ENCODE measurements around the gene OTC. TPM values are rescaled to one million over a fixed set of nuclear protein-coding genes. Genes with fewer than 3 reads are reported as not detected.
A peak's percentile ranks its signal among the peaks of the same experiment; 100 is the strongest.

Gene OTC
- polyA plus RNA-seq, 1 donor from 2014 or later, result not detected

DNA sequence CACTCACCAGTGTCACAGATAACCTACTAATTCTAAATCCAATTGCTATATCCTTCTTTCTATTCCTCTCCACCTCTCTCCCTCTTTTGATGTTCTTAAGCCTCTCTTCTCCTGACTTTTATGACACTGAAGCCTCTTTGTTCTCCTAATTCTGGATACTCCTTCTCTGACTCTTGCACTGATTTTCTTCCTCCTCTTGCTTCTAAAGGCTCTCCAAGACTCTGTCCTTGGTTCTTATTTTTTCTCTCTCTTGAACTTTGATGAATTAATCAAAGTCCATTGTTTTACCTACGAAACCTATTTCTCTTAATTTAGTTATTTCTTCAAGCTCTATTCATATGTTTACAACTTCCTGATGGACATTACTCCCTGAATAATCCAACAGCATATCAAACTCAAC is 113.3 kb downstream of the OTC start:
- no peaks in the 10 kb centered on the region for H3K9me3 ChIP-seq (ENCODE audit: low read length)

DNA sequence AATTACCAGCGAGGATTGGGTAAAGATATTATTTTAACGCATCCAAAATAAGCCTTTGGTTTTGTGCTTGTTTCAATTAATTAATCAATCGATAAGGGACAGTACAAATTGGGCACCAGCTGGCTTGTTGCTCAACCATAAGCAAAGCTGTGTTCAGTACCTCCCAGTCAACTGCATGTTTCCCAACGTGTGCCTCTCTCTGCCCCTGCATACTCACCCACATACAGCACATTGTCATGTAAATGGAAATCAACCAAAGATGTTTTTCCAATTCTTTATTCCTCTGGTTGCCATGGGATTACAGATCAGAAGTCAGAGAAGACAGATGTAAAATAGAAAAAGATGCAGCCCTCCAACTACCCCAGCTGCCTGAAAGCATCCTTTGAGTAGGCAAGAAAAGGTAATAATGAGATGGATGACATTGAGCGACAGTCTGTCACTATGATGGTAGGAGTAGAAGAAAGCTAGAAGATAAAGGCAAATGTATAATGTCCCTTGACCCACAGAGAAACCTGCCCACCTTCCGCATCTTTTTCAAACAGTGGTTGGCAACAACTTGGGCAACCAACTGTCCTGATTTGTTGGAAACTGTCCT is 116.3 kb downstream of the OTC start:
- TF ChIP-seq REST (IDR thresholded peaks at IDR 0.05; ENCODE audit: borderline replicate concordance) (peak; percentile 25), MXI1 (conservative IDR thresholded peaks at IDR 0.05; ENCODE audit: poor library complexity, severe bottlenecking) (no peak), TAF1 (IDR thresholded peaks at IDR 0.05; ENCODE audit: low read depth) (no peak), POLR2AphosphoS5 (IDR thresholded peaks at IDR 0.05) (peak; percentile 52), EP300 (conservative IDR thresholded peaks at IDR 0.05; ENCODE audit: poor library complexity, severe bottlenecking) (peak; percentile 92), RAD21 (conservative IDR thresholded peaks at IDR 0.05) (no peak)
- H3K27me3 ChIP-seq (ENCODE audit: insufficient read depth, low read depth, low read length), result no peaks in the 10 kb centered on the region
- H4K20me1 ChIP-seq (ENCODE audit: insufficient read depth), result no peaks in the 10 kb centered on the region
- H3K9me2 ChIP-seq (ENCODE audit: insufficient read depth, low read length), result no peaks in the 10 kb centered on the region
- no peaks in the 10 kb centered on the region for H3K9me3 ChIP-seq (ENCODE audit: low read length)
- no peaks in the 10 kb centered on the region for H3K79me2 ChIP-seq (replicated peaks; ENCODE audit: insufficient read depth, low read length)
- H3K4me2 ChIP-seq (ENCODE audit: low read length), result no peak overlapping the region
- H3F3A ChIP-seq (ENCODE audit: insufficient read depth, low read length, poor library complexity, severe bottlenecking), result no peaks in the 10 kb centered on the region
- no peaks in the 10 kb centered on the region for H3K36me3 ChIP-seq (ENCODE audit: insufficient read depth, low read length)
- no peak overlapping the region for H2AFZ ChIP-seq (ENCODE audit: low read depth, low read length)
- H3K9ac ChIP-seq (ENCODE audit: low read length), result peak overlapping the region; percentile 29
- peak overlapping the region; percentile 31 for H3K4me3 ChIP-seq (ENCODE audit: low read length)
- H3K27ac ChIP-seq (ENCODE audit: low read length), result peak overlapping the region; percentile 86

More for the DNA sequence above, 113.3 kb downstream of the OTC start:
- Histone ChIP-seq H3K4me2 (ENCODE audit: low read length) (no peak overlapping the region), H3K4me3 (ENCODE audit: low read length) (no peak overlapping the region), H3K9me2 (ENCODE audit: insufficient read depth, low read length) (no peaks in the 10 kb centered on the region), H4K20me1 (ENCODE audit: insufficient read depth) (no peaks in the 10 kb centered on the region), H2AFZ (ENCODE audit: low read depth, low read length) (no peak overlapping the region), H3K36me3 (ENCODE audit: insufficient read depth, low read length) (no peaks in the 10 kb centered on the region), H3K79me2 (replicated peaks; ENCODE audit: insufficient read depth, low read length) (no peaks in the 10 kb centered on the region), H3K9ac (ENCODE audit: low read length) (no peak overlapping the region), H3K27me3 (ENCODE audit: insufficient read depth, low read depth, low read length) (no peaks in the 10 kb centered on the region), H3F3A (ENCODE audit: insufficient read depth, low read length, poor library complexity, severe bottlenecking) (no peaks in the 10 kb centered on the region), H3K27ac (ENCODE audit: low read length) (no peak overlapping the region)
- TF ChIP-seq RAD21 (conservative IDR thresholded peaks at IDR 0.05) (no peak), REST (IDR thresholded peaks at IDR 0.05; ENCODE audit: borderline replicate concordance) (no peak), CTCF (IDR thresholded peaks at IDR 0.05; ENCODE audit: poor library complexity, severe bottlenecking) (no peak), TAF1 (IDR thresholded peaks at IDR 0.05; ENCODE audit: low read depth) (no peak), MXI1 (conservative IDR thresholded peaks at IDR 0.05; ENCODE audit: poor library complexity, severe bottlenecking) (no peak), POLR2AphosphoS5 (IDR thresholded peaks at IDR 0.05) (no peak), EP300 (conservative IDR thresholded peaks at IDR 0.05; ENCODE audit: poor library complexity, severe bottlenecking) (no peak), EZH2 (IDR thresholded peaks at IDR 0.05; ENCODE audit: borderline replicate concordance, insufficient read depth, low read length, poor library complexity, severe bottlenecking) (no peak)

Small RNA genes within 50 kb of the gene (small RNA-seq; reads per million reads assigned to genes)
- gene RF00322, result 0 reads per million in 3 experiments

Other genes starting within 250 kb of the OTC start
- gene SRPX, start 131.7 kb upstream of the OTC start, polyA plus RNA-seq, result 0.52 and 2.1 TPM in 2 replicates
- 2.8 and 6.5 TPM in 2 replicates for gene RPGR, start 25.1 kb upstream of the OTC start, polyA plus RNA-seq
- 180 and 184 TPM in 2 replicates for gene TSPAN7, start 208.9 kb downstream of the OTC start, polyA plus RNA-seq